GM23338 (cell line): Measurements from ENCODE around the gene TEX29. TPM values are rescaled to one million over a fixed set of nuclear protein-coding genes. Genes with fewer than 3 reads are reported as not detected.

Source experiments
- ATAC-seq: fragments of 200-7000 bp; cut with Tn5 transposase; 3 replicates; pipeline ENCODE4 v1.9.1; 2020
- DNase-seq: peaks from one replicate; pipeline ENCODE4 v3.0.0-alpha.2; 2015; ENCODE audit warnings: low spot score
- H2AFZ ChIP-seq: fragments of 200-600 bp; sonication (generic); 2 replicates; pipeline ENCODE4 v1.8.0; 2016; ENCODE audit warnings: antibody characterized with exemption, mild to moderate bottlenecking, moderate library complexity
- H3F3A ChIP-seq: fragments of 200-600 bp; sonication (generic); replicated peaks from 2 replicates; pipeline ENCODE4 v1.8.0; 2017; ENCODE audit warnings: antibody characterized with exemption, mixed run types, low read depth
- H3K27ac ChIP-seq: fragments of 200-600 bp; sonication (generic); 2 replicates; pipeline ENCODE4 v1.6.1; 2016; ENCODE audit warnings: low read depth
- H3K27me3 ChIP-seq: fragments of 200-600 bp; sonication (generic); 2 replicates; pipeline ENCODE4 v1.8.0; 2016; ENCODE audit warnings: mild to moderate bottlenecking, mixed run types, moderate library complexity; ENCODE audit not compliant: insufficient read depth
- H3K36me3 ChIP-seq: fragments of 200-600 bp; sonication (generic); 2 replicates; pipeline ENCODE4 v1.8.0; 2016; ENCODE audit warnings: mild to moderate bottlenecking; ENCODE audit not compliant: insufficient read depth
- H3K4me1 ChIP-seq: fragments of 200-600 bp; sonication (generic); 2 replicates; pipeline ENCODE4 v1.8.0; 2016; ENCODE audit warnings: mild to moderate bottlenecking, moderate library complexity; ENCODE audit not compliant: insufficient read depth
- H3K4me2 ChIP-seq: fragments of 200-600 bp; sonication (generic); 2 replicates; pipeline ENCODE4 v1.7.1; 2017; ENCODE audit warnings: mixed run types
- H3K4me3 ChIP-seq: fragments of 200-600 bp; sonication (generic); 2 replicates; pipeline ENCODE4 v1.6.1; 2016; ENCODE audit warnings: mixed run types
- H3K79me2 ChIP-seq: fragments of 200-600 bp; sonication (generic); replicated peaks from 2 replicates; pipeline ENCODE4 v1.8.0; 2017; ENCODE audit warnings: mild to moderate bottlenecking; ENCODE audit not compliant: insufficient read depth
- H3K9me2 ChIP-seq: fragments of 200-600 bp; sonication (generic); 2 replicates; pipeline ENCODE4 v1.8.0; 2017; ENCODE audit not compliant: insufficient read depth
- H4K20me1 ChIP-seq: fragments of 200-600 bp; sonication (generic); replicated peaks from 2 replicates; pipeline ENCODE4 v1.8.0; 2017; ENCODE audit warnings: mild to moderate bottlenecking; ENCODE audit not compliant: insufficient read depth
- H3K27ac Mint-ChIP-seq: 2 replicates; pipeline ENCODE4 v1.8.0; 2020; ENCODE audit warnings: inconsistent platforms, mild to moderate bottlenecking, moderate library complexity, mixed read lengths
- H3K27me3 Mint-ChIP-seq: 3 replicates; pipeline ENCODE4 v1.8.0; 2022; ENCODE audit warnings: low read depth, mild to moderate bottlenecking, moderate library complexity, mixed read lengths, inconsistent platforms; ENCODE audit not compliant: insufficient read depth, poor library complexity
- H3K36me3 Mint-ChIP-seq: 3 replicates; pipeline ENCODE4 v1.8.0; 2021; ENCODE audit warnings: low read depth, mild to moderate bottlenecking, inconsistent platforms, moderate library complexity, mixed read lengths
- H3K4me1 Mint-ChIP-seq: 3 replicates; pipeline ENCODE4 v1.8.0; 2020; ENCODE audit warnings: mild to moderate bottlenecking, inconsistent platforms, mixed read lengths
- H3K4me3 Mint-ChIP-seq: 3 replicates; pipeline ENCODE4 v1.8.0; 2021; ENCODE audit warnings: moderate library complexity, mild to moderate bottlenecking, inconsistent platforms, mixed read lengths
- H3K9me3 Mint-ChIP-seq: 3 replicates; pipeline ENCODE4 v1.8.0; 2020; ENCODE audit warnings: moderate library complexity, mild to moderate bottlenecking, inconsistent platforms, mixed read lengths
- CREB1 ChIP-seq: fragments of 250-450 bp; sonication (Bioruptor Pico); IDR thresholded peaks from 2 replicates; pipeline ENCODE4 v1.5.0; 2020; ENCODE audit warnings: low read depth, mild to moderate bottlenecking, moderate library complexity
- ETS1 ChIP-seq: IDR thresholded peaks from 2 replicates; pipeline ENCODE4 v1.6.1; 2016; ENCODE audit warnings: antibody characterized with exemption
- EZH2 ChIP-seq: fragments of 200-600 bp; sonication (generic); IDR thresholded peaks from one replicate; pipeline ENCODE4 v1.8.0; 2017; ENCODE audit warnings: antibody characterized with exemption, mild to moderate bottlenecking, low read depth; ENCODE audit not compliant: unreplicated experiment
- EZH2phosphoT487 ChIP-seq: fragments of 200-600 bp; sonication (generic); IDR thresholded peaks from one replicate; pipeline ENCODE4 v1.8.1; 2018; ENCODE audit warnings: antibody characterized with exemption; ENCODE audit not compliant: unreplicated experiment
- JUNB ChIP-seq: IDR thresholded peaks from one replicate; pipeline ENCODE4 v1.6.1; 2016; ENCODE audit warnings: antibody characterized with exemption; ENCODE audit not compliant: unreplicated experiment
- NANOG ChIP-seq: IDR thresholded peaks from 2 replicates; pipeline ENCODE4 v1.6.1; 2016; ENCODE audit warnings: antibody characterized with exemption, borderline replicate concordance
- POLR2AphosphoS5 ChIP-seq: IDR thresholded peaks from 2 replicates; pipeline ENCODE4 v1.6.1; 2016; ENCODE audit warnings: antibody characterized with exemption, low read depth
- REST ChIP-seq: IDR thresholded peaks from one replicate; pipeline ENCODE4 v1.6.1; 2018; ENCODE audit warnings: antibody characterized with exemption; ENCODE audit not compliant: unreplicated experiment
- STAT1 ChIP-seq: IDR thresholded peaks from one replicate; pipeline ENCODE4 v1.6.1; 2016; ENCODE audit warnings: antibody characterized with exemption; ENCODE audit not compliant: unreplicated experiment
- ZNF114 ChIP-seq: fragments of 250-450 bp; sonication (Bioruptor Pico); IDR thresholded peaks from 2 replicates; pipeline ENCODE4 v1.5.0; 2020; ENCODE audit warnings: mild to moderate bottlenecking, moderate library complexity
- ZNF331 ChIP-seq: fragments of 250-450 bp; sonication (Bioruptor Pico); IDR thresholded peaks from 2 replicates; pipeline ENCODE4 v1.5.0; 2020; ENCODE audit warnings: low read depth, mild to moderate bottlenecking, moderate library complexity
- ZNF462 ChIP-seq: fragments of 250-450 bp; sonication (Bioruptor Pico); IDR thresholded peaks from 2 replicates; pipeline ENCODE4 v1.5.0; 2020; ENCODE audit warnings: mild to moderate bottlenecking, moderate library complexity
- polyA plus RNA-seq: library from polyadenylated mRNA; unstranded; fragments of >200 nt; fragmentation: Nextera tagmentation; extraction: Ambion mirVana; gene quantifications from 2 replicates; pipeline ENCODE4 v1.2.1, GENCODE V29; 2016
- total RNA-seq: library from RNA; depleted of rRNA; stranded (reverse); fragments of >200 nt; shearing (Covaris generic); gene quantifications from 2 replicates; pipeline ENCODE4 v1.2.3, GENCODE V29; 2014
- TF ChIP-seq, protein P1 (sequence below), 2 experiments: fragments of 200-600 bp in 1 of 2; sonication (generic) in 1 of 2; conservative IDR thresholded peaks; 2 replicates each; pipeline versions ENCODE4 v1.5.1 to v1.6.1; 2016 to 2017; ENCODE audit warnings: antibody characterized with exemption in 2 of 2, low read depth in 2 of 2, mild to moderate bottlenecking in 2 of 2, moderate library complexity in 1 of 2

Gene TEX29
- total and polyA plus RNA-seq, 2 experiments from 2014 or later, result 0.31 TPM; not detected in 1

GRCh38 chr13:111361873-111362648, 41.6 kb downstream of the TEX29 start:
- Histone ChIP-seq H3K27me3 (no peaks in the 10 kb centered on the region), H2AFZ (no peak overlapping the region), H3K4me2 (no peak overlapping the region), H3K79me2 (no peaks in the 10 kb centered on the region), H3K36me3 (no peaks in the 10 kb centered on the region), H3K9me2 (no peaks in the 10 kb centered on the region), H4K20me1 (no peaks in the 10 kb centered on the region), H3K27ac (no peak overlapping the region), H3K4me1 (peaks cover 3% of the 10 kb centered on the region; the same call in 1 of the 2 replicates), H3K4me3 (no peak overlapping the region), H3F3A (no peaks in the 10 kb centered on the region)
- peaks cover 15% of the 10 kb centered on the region; the same call in 2 of the 3 replicates for H3K4me1 Mint-ChIP-seq
- no peaks in the 10 kb centered on the region for H3K36me3 Mint-ChIP-seq
- ATAC-seq (no peak), DNase-seq (no peak)
- H3K27me3 Mint-ChIP-seq, result peaks cover 15% of the 10 kb centered on the region
- H3K4me3 Mint-ChIP-seq, result no peak overlapping the region
- TF ChIP-seq REST (no peak), JUNB (no peak), NANOG (no peak), STAT1 (no peak), POLR2AphosphoS5 (no peak), EZH2phosphoT487 (no peak), ETS1 (no peak), CREB1 (CRISPR knock-in tag) (no peak), ZNF331 (CRISPR knock-in tag) (no peak), EZH2 (no peak), ZNF114 (CRISPR knock-in tag) (no peak), ZNF462 (CRISPR knock-in tag) (no peak)
- TF ChIP-seq, protein P1, sequence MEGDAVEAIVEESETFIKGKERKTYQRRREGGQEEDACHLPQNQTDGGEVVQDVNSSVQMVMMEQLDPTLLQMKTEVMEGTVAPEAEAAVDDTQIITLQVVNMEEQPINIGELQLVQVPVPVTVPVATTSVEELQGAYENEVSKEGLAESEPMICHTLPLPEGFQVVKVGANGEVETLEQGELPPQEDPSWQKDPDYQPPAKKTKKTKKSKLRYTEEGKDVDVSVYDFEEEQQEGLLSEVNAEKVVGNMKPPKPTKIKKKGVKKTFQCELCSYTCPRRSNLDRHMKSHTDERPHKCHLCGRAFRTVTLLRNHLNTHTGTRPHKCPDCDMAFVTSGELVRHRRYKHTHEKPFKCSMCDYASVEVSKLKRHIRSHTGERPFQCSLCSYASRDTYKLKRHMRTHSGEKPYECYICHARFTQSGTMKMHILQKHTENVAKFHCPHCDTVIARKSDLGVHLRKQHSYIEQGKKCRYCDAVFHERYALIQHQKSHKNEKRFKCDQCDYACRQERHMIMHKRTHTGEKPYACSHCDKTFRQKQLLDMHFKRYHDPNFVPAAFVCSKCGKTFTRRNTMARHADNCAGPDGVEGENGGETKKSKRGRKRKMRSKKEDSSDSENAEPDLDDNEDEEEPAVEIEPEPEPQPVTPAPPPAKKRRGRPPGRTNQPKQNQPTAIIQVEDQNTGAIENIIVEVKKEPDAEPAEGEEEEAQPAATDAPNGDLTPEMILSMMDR (conservative IDR thresholded peaks at IDR 0.05; ENCODE audit: low read depth in 2 of 2), result no peak
- no peak overlapping the region for H3K27ac Mint-ChIP-seq
- no peaks in the 10 kb centered on the region for H3K9me3 Mint-ChIP-seq
